ENCODE data around the gene PDE4D.

DNA sequence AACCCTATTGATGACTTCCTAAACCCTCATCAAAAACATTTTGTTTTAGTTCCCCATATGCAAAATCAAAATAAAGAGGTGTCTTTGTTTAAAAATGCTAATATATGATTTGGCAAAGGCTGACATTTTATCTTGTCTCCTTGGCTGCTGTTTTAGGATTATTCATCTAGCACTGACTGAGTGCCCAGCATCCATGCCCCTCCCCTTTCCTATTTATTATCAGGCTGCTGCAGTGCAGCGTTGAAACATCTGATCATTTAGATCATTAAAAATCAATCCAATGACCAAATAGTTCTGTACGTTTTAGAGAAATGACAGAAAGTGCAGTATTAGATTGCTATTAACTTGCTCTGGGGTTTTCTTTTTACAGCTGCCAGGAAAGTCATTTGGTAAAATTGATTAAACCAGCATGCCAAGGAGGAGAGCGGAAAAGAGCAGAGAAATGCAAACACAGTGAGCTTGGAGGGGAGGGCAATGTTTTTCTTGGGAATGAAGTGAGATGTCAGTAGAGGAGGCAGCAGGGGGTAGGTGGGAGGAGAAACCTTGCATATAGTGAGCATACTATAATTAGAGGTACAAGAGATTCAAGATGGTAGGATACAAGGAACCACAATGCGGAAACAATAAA is 286.3 kb downstream of the PDE4D start:
- no peak for TF ChIP-seq EZH2 (IDR thresholded peaks at IDR 0.05; ENCODE audit: borderline replicate concordance, low read depth, low read length, poor library complexity, severe bottlenecking)
- TF ChIP-seq, protein P1, sequence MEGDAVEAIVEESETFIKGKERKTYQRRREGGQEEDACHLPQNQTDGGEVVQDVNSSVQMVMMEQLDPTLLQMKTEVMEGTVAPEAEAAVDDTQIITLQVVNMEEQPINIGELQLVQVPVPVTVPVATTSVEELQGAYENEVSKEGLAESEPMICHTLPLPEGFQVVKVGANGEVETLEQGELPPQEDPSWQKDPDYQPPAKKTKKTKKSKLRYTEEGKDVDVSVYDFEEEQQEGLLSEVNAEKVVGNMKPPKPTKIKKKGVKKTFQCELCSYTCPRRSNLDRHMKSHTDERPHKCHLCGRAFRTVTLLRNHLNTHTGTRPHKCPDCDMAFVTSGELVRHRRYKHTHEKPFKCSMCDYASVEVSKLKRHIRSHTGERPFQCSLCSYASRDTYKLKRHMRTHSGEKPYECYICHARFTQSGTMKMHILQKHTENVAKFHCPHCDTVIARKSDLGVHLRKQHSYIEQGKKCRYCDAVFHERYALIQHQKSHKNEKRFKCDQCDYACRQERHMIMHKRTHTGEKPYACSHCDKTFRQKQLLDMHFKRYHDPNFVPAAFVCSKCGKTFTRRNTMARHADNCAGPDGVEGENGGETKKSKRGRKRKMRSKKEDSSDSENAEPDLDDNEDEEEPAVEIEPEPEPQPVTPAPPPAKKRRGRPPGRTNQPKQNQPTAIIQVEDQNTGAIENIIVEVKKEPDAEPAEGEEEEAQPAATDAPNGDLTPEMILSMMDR (conservative IDR thresholded peaks at IDR 0.05; ENCODE audit: low read depth, low read length): no peak
